Mesothelial cell of epicardium (in vitro differentiated cells): ENCODE data around the gene FAM114A1. TPM values are rescaled to one million over a fixed set of nuclear protein-coding genes. Genes with fewer than 3 reads are reported as not detected.
"Not testable (repeated sequence)": the region's sequence is repeated elsewhere in the genome, so short reads cannot be mapped to it uniquely, and the experiment has no call there.

ENCODE experiments used
- DNase-seq, 2 experiments: peaks; one replicate each; pipeline ENCODE4 v3.0.0; 2021; ENCODE audit warnings: low spot score in 2 of 2; ENCODE audit not compliant: unreplicated experiment in 2 of 2
- H3K27ac Mint-ChIP-seq: 2 replicates; pipeline ENCODE4 v1.8.0; 2021; ENCODE audit warnings: mixed read lengths
- H3K27me3 Mint-ChIP-seq: 2 replicates; pipeline ENCODE4 v1.8.0; 2021; ENCODE audit warnings: low read depth, mixed read lengths
- H3K36me3 Mint-ChIP-seq: 2 replicates; pipeline ENCODE4 v1.8.0; 2021; ENCODE audit warnings: mixed read lengths
- H3K4me1 Mint-ChIP-seq: 2 replicates; pipeline ENCODE4 v1.8.0; 2021; ENCODE audit warnings: mixed read lengths
- H3K4me3 Mint-ChIP-seq: 2 replicates; pipeline ENCODE4 v1.8.0; 2021; ENCODE audit warnings: mild to moderate bottlenecking, moderate library complexity, mixed read lengths
- H3K9me3 Mint-ChIP-seq: 2 replicates; pipeline ENCODE4 v1.8.0; 2021; ENCODE audit warnings: mixed read lengths
- CTCF ChIP-seq: fragments of 200-600 bp; sonication (generic); IDR thresholded peaks from one replicate; pipeline ENCODE4 v1.5.0; 2021; ENCODE audit warnings: antibody characterized with exemption; ENCODE audit not compliant: unreplicated experiment
- total RNA-seq: library from RNA; stranded (reverse); gene quantifications from 3 replicates; pipeline ENCODE4 v1.2.1, GENCODE V29; 2021

The FAM114A1 gene
- total RNA-seq, 1 donor from 2014 or later = 53.7 TPM

GRCh38 chr4:38911257-38911656 lies 43.7 kb downstream of the FAM114A1 start:
- no peak for DNase-seq
- Mint-ChIP-seq H3K9me3 (peaks cover 4% of the 10 kb centered on the region), H3K27ac (no peak overlapping the region), H3K27me3 (no peaks in the 10 kb centered on the region), H3K4me3 (no peak overlapping the region), H3K4me1 (peaks cover under 1% of the 10 kb centered on the region), H3K36me3 (peaks cover 52% of the 10 kb centered on the region)
- TF ChIP-seq CTCF = no peak

GRCh38 chr4:38914854-38915253 lies 47.2 kb downstream of the FAM114A1 start:
- Mint-ChIP-seq H3K4me1 (no peaks in the 10 kb centered on the region), H3K27ac (no peak overlapping the region), H3K4me3 (no peak overlapping the region), H3K9me3 (peaks cover 5% of the 10 kb centered on the region), H3K27me3 (no peaks in the 10 kb centered on the region), H3K36me3 (peaks cover 42% of the 10 kb centered on the region)
- DNase-seq = no peak
- TF ChIP-seq CTCF = no peak

- H3K4me3 Mint-ChIP-seq, H3K9me3 Mint-ChIP-seq: not testable (repeated sequence)
Measured at GRCh38 chr4:38916267-38916666, 48.7 kb downstream of the FAM114A1 start.

GRCh38 chr4:38917481-38918025 lies 49.9 kb downstream of the FAM114A1 start:
- TF ChIP-seq CTCF = no peak
- peaks cover 5% of the 10 kb centered on the region for H3K9me3 Mint-ChIP-seq
- H3K4me3 Mint-ChIP-seq = no peak overlapping the region
- H3K4me1 Mint-ChIP-seq = no peaks in the 10 kb centered on the region
- H3K27me3 Mint-ChIP-seq = no peaks in the 10 kb centered on the region
- H3K36me3 Mint-ChIP-seq = peaks cover 41% of the 10 kb centered on the region
- no peak overlapping the region for H3K27ac Mint-ChIP-seq
- DNase-seq = no peak

More at GRCh38 chr4:38916267-38916666, 48.7 kb downstream of the FAM114A1 start:
- not testable (repeated sequence) for H3K27ac Mint-ChIP-seq, H3K27me3 Mint-ChIP-seq, H3K4me1 Mint-ChIP-seq, DNase-seq
- peaks cover 39% of the 10 kb centered on the region for H3K36me3 Mint-ChIP-seq

GRCh38 chr4:38919494-38919893 lies 51.9 kb downstream of the FAM114A1 start:
- Mint-ChIP-seq H3K36me3 (peaks cover 39% of the 10 kb centered on the region), H3K4me1 (no peaks in the 10 kb centered on the region), H3K9me3 (peaks cover 5% of the 10 kb centered on the region), H3K27me3 (no peaks in the 10 kb centered on the region), H3K4me3 (no peak overlapping the region), H3K27ac (no peak overlapping the region)
- no peak for DNase-seq
- TF ChIP-seq CTCF = no peak

- no peaks in the 10 kb centered on the region for H3K27me3 Mint-ChIP-seq
- peaks cover 5% of the 10 kb centered on the region for H3K9me3 Mint-ChIP-seq
- no peak for TF ChIP-seq CTCF
- peaks cover 36% of the 10 kb centered on the region for H3K36me3 Mint-ChIP-seq
- no peak overlapping the region for H3K27ac Mint-ChIP-seq
- no peak overlapping the region for H3K4me3 Mint-ChIP-seq
- no peak for DNase-seq
- H3K4me1 Mint-ChIP-seq = no peaks in the 10 kb centered on the region
Measured at GRCh38 chr4:38920186-38920585, 52.6 kb downstream of the FAM114A1 start.
